ENCODE measurements around the gene BAIAP2L2. TPM values are rescaled to one million over a fixed set of nuclear protein-coding genes. Genes with fewer than 3 reads are reported as not detected.

Gene BAIAP2L2
- total RNA-seq, 1 donor, result 3.0 TPM

- no peak overlapping the region for H3K4me3 ChIP-seq (ENCODE audit: low read depth, low read length)
- TF ChIP-seq, protein P1, sequence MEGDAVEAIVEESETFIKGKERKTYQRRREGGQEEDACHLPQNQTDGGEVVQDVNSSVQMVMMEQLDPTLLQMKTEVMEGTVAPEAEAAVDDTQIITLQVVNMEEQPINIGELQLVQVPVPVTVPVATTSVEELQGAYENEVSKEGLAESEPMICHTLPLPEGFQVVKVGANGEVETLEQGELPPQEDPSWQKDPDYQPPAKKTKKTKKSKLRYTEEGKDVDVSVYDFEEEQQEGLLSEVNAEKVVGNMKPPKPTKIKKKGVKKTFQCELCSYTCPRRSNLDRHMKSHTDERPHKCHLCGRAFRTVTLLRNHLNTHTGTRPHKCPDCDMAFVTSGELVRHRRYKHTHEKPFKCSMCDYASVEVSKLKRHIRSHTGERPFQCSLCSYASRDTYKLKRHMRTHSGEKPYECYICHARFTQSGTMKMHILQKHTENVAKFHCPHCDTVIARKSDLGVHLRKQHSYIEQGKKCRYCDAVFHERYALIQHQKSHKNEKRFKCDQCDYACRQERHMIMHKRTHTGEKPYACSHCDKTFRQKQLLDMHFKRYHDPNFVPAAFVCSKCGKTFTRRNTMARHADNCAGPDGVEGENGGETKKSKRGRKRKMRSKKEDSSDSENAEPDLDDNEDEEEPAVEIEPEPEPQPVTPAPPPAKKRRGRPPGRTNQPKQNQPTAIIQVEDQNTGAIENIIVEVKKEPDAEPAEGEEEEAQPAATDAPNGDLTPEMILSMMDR (IDR thresholded peaks at IDR 0.05; ENCODE audit: insufficient read depth, low read depth, low read length), result no peak
- DNase-seq (ENCODE audit: low read depth), result no peak
Measured at GRCh38 chr22:38089474-38089851, 21.0 kb downstream of the BAIAP2L2 start.

- TF ChIP-seq, protein P1 (IDR thresholded peaks at IDR 0.05; ENCODE audit: insufficient read depth, low read depth, low read length), result no peak
- peak; percentile 10 for DNase-seq (ENCODE audit: low read depth)
- peak overlapping the region; percentile 33 for H3K4me3 ChIP-seq (ENCODE audit: low read depth, low read length)
Measured at GRCh38 chr22:38088629-38089473, 21.6 kb downstream of the BAIAP2L2 start.

DNA sequence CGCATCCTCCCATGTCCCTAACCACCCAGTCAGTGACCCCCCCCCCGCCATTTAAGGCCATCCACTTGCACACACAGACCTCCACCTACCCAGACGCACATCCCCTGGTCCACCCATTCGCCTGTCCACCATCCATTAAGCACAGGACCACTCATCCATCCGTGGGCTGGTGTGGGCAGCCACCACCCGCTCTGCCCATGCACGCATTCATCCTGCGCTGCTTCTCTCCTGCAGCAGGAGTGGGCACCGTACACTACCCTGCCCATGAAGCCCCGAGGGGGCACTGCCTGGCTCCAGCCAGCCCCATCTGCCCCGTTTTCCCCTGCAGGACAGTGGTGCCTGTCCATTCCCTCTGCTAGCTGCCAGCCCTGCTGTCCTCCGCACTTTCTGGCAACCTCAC lies 22.6 kb downstream of the BAIAP2L2 start:
- no peak overlapping the region for H3K4me3 ChIP-seq (ENCODE audit: low read depth, low read length)
- DNase-seq (ENCODE audit: low read depth), result no peak
- TF ChIP-seq, protein P1 (IDR thresholded peaks at IDR 0.05; ENCODE audit: insufficient read depth, low read depth, low read length), result no peak

GRCh38 chr22:38086942-38087341 lies 23.5 kb downstream of the BAIAP2L2 start:
- TF ChIP-seq, protein P1 (IDR thresholded peaks at IDR 0.05; ENCODE audit: insufficient read depth, low read depth, low read length), result no peak
- DNase-seq (ENCODE audit: low read depth), result no peak
- H3K4me3 ChIP-seq (ENCODE audit: low read depth, low read length), result no peak overlapping the region

GRCh38 chr22:38086001-38086845 lies 24.3 kb downstream of the BAIAP2L2 start:
- TF ChIP-seq, protein P1 (IDR thresholded peaks at IDR 0.05; ENCODE audit: insufficient read depth, low read depth, low read length), result no peak
- DNase-seq (ENCODE audit: low read depth), result no peak
- no peak overlapping the region for H3K4me3 ChIP-seq (ENCODE audit: low read depth, low read length)

GRCh38 chr22:38085501-38085900 lies 25.0 kb downstream of the BAIAP2L2 start:
- DNase-seq (ENCODE audit: low read depth), result no peak
- TF ChIP-seq, protein P1 (IDR thresholded peaks at IDR 0.05; ENCODE audit: insufficient read depth, low read depth, low read length), result no peak
- no peak overlapping the region for H3K4me3 ChIP-seq (ENCODE audit: low read depth, low read length)

Data from fibroblast of villous mesenchyme (primary cell).